IMR-90 (cell line): Measurements from ENCODE around the gene TRIM73.
"Not testable (repeated sequence)": the region's sequence is repeated elsewhere in the genome, so short reads cannot be mapped to it uniquely, and the experiment has no call there.

Experiments used
- CEBPB ChIP-seq: IDR thresholded peaks from 2 replicates; pipeline ENCODE4 v1.6.1; 2012; ENCODE audit warnings: low read depth, low read length, improper control_type of control experiment
- CTCF ChIP-seq: conservative IDR thresholded peaks from 2 replicates; pipeline ENCODE4 v1.5.1; 2012; ENCODE audit warnings: mild to moderate bottlenecking, low read depth, low read length, improper control_type of control experiment
- MAFK ChIP-seq: IDR thresholded peaks from 2 replicates; pipeline ENCODE4 v1.6.1; 2012; ENCODE audit warnings: low read depth, low read length, improper control_type of control experiment
- MAZ ChIP-seq: IDR thresholded peaks from 2 replicates; pipeline ENCODE4 v1.6.1; 2012; ENCODE audit warnings: low read depth, mild to moderate bottlenecking, low read length, improper control_type of control experiment, moderate library complexity, borderline replicate concordance
- MXI1 ChIP-seq: IDR thresholded peaks from 2 replicates; pipeline ENCODE4 v1.6.1; 2012; ENCODE audit warnings: low read depth, mild to moderate bottlenecking, low read length, moderate library complexity, borderline replicate concordance
- POLR2A ChIP-seq: IDR thresholded peaks from 2 replicates; pipeline ENCODE4 v1.6.1; 2012; ENCODE audit warnings: mild to moderate bottlenecking, low read depth, low read length
- USF2 ChIP-seq: fragments of 150-350 bp; IDR thresholded peaks from 2 replicates; pipeline ENCODE4 v1.6.1; 2017; ENCODE audit warnings: mild to moderate bottlenecking, antibody characterized with exemption, low read length, low read depth

GRCh38 chr7:75419693-75420092 lies 24.3 kb downstream of the TRIM73 start:
- TF ChIP-seq POLR2A, CTCF, MXI1, MAFK, MAZ, CEBPB, USF2: not testable (repeated sequence)
